LNCAP (cell line): ENCODE results near the gene STK11IP.

ENCODE experiments used
- CTCF ChIP-seq: fragments of 450-650 bp; IDR thresholded peaks from 2 replicates; pipeline ENCODE4 v1.5.1; 2017; ENCODE audit warnings: mild to moderate bottlenecking

STK11IP gene

GRCh38 chr2:219553463-219553963 is 44.1 kb upstream of the STK11IP start:
- no peak for TF ChIP-seq CTCF

DNA sequence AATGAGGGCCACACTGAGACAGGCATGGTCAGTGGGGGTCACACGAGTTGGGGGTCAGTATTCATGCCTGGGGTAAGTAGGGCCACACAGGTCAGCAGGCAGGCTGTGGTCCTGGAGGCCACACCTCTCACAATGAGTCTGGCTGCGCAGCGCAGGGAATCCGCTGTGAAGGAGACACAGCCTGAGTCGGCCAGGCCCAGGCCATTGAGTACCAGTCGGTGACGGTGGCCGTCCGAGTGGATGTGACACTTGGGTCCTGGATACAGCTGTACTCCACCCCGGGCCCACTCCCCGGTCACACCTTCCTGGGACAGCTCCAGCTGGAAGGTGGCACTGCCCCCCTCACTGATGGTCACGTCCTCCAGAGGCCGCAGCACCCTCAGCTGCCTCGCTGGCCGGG is 43.3 kb upstream of the STK11IP start:
- TF ChIP-seq CTCF = no peak

GRCh38 chr2:219555956-219556355 is 41.7 kb upstream of the STK11IP start:
- TF ChIP-seq CTCF = no peak

GRCh38 chr2:219556413-219556812 is 41.2 kb upstream of the STK11IP start:
- TF ChIP-seq CTCF = no peak

DNA sequence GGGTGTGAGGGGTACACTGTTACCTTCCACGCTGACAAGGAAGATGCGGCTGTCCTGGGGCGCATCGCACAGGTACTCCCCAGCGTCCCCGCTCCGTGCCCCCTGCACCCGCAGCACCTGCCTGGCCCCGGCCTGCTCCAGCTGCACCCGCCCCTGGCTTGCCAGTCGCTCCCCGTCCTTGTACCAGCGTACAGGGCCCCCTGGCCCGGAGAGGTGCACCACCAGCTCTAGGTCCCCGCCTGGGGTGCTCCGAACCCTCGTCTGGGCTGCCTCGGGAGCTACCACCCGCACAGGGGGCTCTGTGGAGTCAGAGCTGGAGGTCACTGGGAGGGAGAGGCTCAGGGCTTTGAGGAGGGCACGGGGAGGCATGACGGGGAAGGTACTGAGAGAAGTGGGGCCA is 40.3 kb upstream of the STK11IP start:
- TF ChIP-seq CTCF = no peak

DNA sequence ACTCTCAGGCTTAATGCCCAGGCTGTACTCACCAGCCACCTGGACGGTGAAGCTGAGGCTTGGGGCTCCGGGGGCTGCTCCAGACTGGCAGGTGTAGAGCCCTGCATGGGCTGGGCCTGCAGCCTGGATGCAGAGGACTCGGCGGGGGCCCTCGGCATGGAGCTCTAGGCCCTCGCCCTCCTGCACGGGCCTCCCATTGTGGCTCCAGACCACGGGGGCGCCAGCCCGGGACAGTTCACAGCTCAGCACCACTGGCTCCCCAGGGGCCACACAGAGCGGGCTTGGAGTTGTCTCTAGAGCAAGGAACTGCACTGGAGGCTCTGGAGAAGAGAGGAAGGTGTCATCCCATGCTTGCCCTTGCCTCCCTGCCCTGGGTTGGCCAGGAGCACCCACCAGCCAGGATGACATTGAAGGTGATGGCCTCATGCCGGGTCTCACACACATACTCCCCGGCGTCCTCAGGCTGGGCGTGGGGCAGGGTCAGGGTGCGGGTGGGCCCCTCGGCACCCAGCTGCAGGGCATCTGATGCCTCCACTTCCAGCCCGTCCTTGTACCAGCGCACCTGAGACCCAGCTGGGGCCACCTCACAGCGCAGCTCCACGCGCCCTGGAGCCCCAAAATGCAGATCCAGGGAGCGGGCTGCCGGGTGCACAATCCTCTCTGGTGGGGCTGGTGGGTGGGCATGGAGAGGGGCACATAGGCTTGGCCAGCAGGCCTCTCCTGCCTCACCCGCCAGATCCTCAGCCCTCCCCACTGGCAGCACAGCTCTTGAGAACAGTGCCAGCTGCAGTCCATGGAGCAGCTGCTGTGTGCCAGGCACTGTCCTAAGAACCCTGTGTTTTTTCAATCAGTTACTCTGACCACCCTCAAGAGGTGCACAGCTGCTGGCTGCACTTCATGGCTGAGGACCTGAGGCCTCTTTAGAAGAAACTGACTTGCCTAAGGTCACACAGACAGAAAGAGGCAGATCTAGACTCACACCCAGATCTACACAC is 39.6 kb upstream of the STK11IP start:
- no peak for TF ChIP-seq CTCF

DNA sequence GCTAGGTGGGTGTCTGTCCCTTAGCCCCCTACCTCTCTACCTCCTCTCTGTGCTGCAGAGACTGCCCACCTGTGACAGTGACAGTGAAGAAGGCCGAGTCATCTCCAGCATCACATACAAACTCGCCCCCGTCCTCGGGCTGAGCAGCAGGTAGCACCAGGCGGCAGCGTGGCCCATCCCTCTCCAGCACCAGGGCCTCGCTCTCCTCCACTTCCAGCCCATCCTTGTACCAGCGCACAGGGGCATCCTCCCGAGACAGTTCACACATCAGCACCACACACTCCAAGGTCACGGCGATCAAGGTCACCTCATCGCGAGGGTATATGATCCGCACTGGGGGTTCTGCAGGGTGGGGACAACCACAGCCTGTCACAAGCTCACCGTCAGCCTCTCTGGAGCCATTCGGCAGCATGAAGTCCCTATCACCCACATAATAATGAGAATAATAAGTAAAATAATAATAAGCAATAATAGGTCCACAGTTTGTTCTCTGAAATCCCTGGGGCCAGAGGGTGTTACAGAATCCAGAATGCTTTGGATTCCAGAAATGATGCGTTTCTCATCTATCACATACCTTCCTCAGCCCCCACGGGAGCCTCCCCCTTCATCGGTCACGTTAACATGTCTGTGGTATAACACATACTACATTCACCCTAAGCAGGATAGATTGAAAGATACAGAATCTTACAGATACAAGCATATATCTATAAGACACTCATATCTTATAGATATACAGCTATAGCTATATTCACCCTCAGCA is 38.3 kb upstream of the STK11IP start:
- no peak for TF ChIP-seq CTCF
